Mucosa of stomach (tissue), 1 donor: ENCODE data around the gene MICAL3.

Experiments
- H3K27me3 ChIP-seq: one replicate; pipeline ENCODE4 v1.7.0; 2013; ENCODE audit warnings: mild to moderate bottlenecking, low read length; ENCODE audit not compliant: control insufficient read depth, insufficient read depth
- H3K36me3 ChIP-seq: one replicate; pipeline ENCODE4 v1.7.0; 2013; ENCODE audit warnings: low read length; ENCODE audit not compliant: control insufficient read depth, insufficient read depth
- H3K4me1 ChIP-seq: one replicate; pipeline ENCODE4 v1.7.0; 2013; ENCODE audit warnings: mild to moderate bottlenecking, low read length; ENCODE audit not compliant: control insufficient read depth, insufficient read depth
- H3K4me3 ChIP-seq: one replicate; pipeline ENCODE4 v1.7.0; 2013; ENCODE audit warnings: low read length
- H3K9ac ChIP-seq: one replicate; pipeline ENCODE4 v1.7.0; 2013; ENCODE audit warnings: mild to moderate bottlenecking, low read length, moderate library complexity
- H3K9me3 ChIP-seq: one replicate; pipeline ENCODE4 v1.7.0; 2013; ENCODE audit warnings: mild to moderate bottlenecking, low read length, moderate library complexity; ENCODE audit not compliant: control insufficient read depth
- donor health status: Pancreatic carcinoma.

Gene MICAL3

GRCh38 chr22:17807086-17807485 is 217.3 kb downstream of the MICAL3 start:
- Histone ChIP-seq H3K27me3 (no peaks in the 10 kb centered on the region), H3K4me1 (no peaks in the 10 kb centered on the region), H3K4me3 (no peak overlapping the region), H3K36me3 (no peaks in the 10 kb centered on the region), H3K9me3 (no peaks in the 10 kb centered on the region), H3K9ac (no peak overlapping the region)

DNA sequence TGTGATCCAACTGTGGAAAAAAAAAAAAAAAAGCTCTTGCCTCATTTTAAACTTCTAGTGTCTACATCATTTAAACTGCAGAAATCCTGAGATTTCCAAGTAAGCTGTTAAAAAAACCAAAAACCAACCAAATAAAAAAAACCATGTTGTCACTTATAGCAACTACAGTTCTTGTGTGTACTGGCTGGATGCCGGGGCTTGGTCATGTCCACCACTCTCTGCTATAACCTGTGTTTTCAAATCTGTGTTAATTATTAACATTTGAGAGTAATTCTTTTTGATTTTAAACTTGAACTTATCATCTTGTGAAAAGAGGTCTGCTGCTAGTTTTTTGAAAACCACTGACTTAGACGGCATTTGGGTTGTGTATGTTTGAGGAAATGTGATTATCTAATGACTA is 217.9 kb downstream of the MICAL3 start:
- Histone ChIP-seq H3K36me3 (no peaks in the 10 kb centered on the region), H3K27me3 (no peaks in the 10 kb centered on the region), H3K9ac (no peak overlapping the region), H3K4me3 (no peak overlapping the region), H3K4me1 (no peaks in the 10 kb centered on the region), H3K9me3 (no peaks in the 10 kb centered on the region)

GRCh38 chr22:17804331-17805080 is 219.9 kb downstream of the MICAL3 start:
- H3K4me1 ChIP-seq: no peaks in the 10 kb centered on the region
- no peaks in the 10 kb centered on the region for H3K27me3 ChIP-seq
- H3K36me3 ChIP-seq: no peaks in the 10 kb centered on the region
- H3K9ac ChIP-seq: no peak overlapping the region
- no peaks in the 10 kb centered on the region for H3K9me3 ChIP-seq
- H3K4me3 ChIP-seq: no peak overlapping the region

- no peaks in the 10 kb centered on the region for H3K27me3 ChIP-seq
Measured at GRCh38 chr22:17803609-17804270, 220.6 kb downstream of the MICAL3 start.

DNA sequence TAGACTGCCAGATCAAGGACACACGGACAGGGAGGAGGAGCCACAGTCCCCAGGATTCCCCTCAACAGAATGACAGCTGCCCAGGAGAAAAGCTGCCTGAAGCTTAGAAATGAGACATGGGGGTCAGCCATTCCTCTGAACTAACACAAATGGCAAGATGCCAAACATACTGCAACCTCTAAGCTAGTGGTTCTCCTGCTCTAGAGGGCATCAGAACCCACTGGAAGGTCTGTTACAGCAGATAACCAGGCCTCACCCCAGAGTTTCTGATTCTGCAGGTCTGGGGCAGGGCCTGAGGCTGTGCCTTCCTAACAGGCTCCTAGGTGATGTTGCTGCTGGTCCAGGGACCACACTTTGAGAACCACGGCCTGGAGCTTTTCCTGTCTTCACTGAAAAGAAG is 221.5 kb downstream of the MICAL3 start:
- H3K4me1 ChIP-seq: no peaks in the 10 kb centered on the region
- no peak overlapping the region for H3K4me3 ChIP-seq
- H3K27me3 ChIP-seq: no peaks in the 10 kb centered on the region
- H3K9ac ChIP-seq: no peak overlapping the region
- H3K9me3 ChIP-seq: no peaks in the 10 kb centered on the region
- no peaks in the 10 kb centered on the region for H3K36me3 ChIP-seq

More at GRCh38 chr22:17803609-17804270, 220.6 kb downstream of the MICAL3 start:
- H3K4me1 ChIP-seq: no peaks in the 10 kb centered on the region
- H3K4me3 ChIP-seq: no peak overlapping the region
- H3K9me3 ChIP-seq: no peaks in the 10 kb centered on the region
- no peaks in the 10 kb centered on the region for H3K36me3 ChIP-seq
- no peak overlapping the region for H3K9ac ChIP-seq

DNA sequence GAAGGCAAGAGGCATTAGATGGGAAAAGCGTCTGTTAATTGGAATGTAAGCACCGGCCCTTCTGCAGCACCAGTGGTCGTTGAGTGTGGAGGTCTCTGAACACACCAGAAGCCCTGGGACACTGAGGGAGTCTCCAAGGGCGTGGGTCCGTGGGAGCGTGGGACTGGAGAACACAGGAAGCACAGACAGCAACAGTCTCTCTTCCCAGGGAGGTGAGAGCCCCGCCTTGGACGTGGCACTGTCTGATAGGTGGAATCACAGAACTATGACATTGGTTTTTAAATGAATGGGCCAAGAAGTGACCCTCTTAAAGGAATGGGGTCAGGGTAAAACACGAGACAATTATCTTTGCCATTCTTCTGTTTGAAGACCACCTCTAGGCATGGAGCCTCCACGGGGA is 221.9 kb downstream of the MICAL3 start:
- no peaks in the 10 kb centered on the region for H3K36me3 ChIP-seq

GRCh38 chr22:17797721-17798559 is 226.4 kb downstream of the MICAL3 start:
- Histone ChIP-seq H3K27me3 (no peaks in the 10 kb centered on the region), H3K9me3 (no peaks in the 10 kb centered on the region), H3K9ac (no peak overlapping the region), H3K36me3 (no peaks in the 10 kb centered on the region), H3K4me3 (no peak overlapping the region), H3K4me1 (no peaks in the 10 kb centered on the region)

More for the DNA sequence above, 221.9 kb downstream of the MICAL3 start:
- Histone ChIP-seq H3K9ac (no peak overlapping the region), H3K4me3 (no peak overlapping the region), H3K4me1 (no peaks in the 10 kb centered on the region), H3K27me3 (no peaks in the 10 kb centered on the region), H3K9me3 (no peaks in the 10 kb centered on the region)

- H3K36me3 ChIP-seq: no peaks in the 10 kb centered on the region
- H3K9me3 ChIP-seq: no peaks in the 10 kb centered on the region
- no peak overlapping the region for H3K4me3 ChIP-seq
- no peaks in the 10 kb centered on the region for H3K27me3 ChIP-seq
- H3K9ac ChIP-seq: no peak overlapping the region
- no peaks in the 10 kb centered on the region for H3K4me1 ChIP-seq
Measured at GRCh38 chr22:17796695-17797094, 227.7 kb downstream of the MICAL3 start.

DNA sequence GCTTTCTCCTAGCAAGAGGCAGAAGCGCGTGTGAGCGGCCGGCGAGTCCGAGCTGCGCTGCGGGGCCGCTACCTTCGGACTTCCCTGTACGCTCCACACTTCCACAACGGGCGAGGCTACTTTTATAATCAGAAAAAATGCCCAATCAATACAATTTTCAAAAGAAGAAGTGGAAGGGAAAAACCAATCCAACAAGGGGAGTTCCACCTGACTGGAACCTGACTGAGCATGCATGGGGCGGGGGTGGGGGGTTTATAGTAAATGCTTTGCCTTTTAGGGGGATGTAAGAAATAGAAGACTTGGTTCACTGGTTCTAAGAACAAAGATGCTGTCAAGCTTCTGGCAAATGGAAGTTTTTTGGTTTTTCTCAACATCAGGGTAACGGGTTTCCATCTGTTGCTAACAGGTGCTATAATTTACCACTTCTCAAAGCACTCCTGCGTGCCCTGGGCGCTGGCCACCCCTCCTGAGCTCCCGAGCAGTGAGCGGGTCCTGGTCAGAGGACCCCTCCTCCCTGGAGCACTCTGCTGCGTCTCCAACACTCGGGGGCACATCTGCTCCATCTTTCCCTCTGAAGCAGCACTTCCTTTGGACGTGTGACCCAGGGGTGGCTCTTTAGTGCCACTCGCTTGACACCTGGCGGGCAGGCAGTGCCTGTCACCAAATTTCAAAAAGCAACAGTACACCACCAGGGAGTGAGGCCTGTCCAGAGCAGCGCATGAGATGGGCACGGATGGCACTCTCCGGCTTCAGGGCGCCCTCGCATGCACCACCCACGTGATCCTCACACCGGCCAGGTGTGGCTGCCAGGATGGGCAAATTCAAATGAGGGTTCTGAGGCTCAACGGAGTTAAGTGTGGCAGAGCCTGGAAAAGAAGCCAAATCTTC is 228.5 kb downstream of the MICAL3 start:
- H3K36me3 ChIP-seq: no peaks in the 10 kb centered on the region
- H3K4me3 ChIP-seq: no peak overlapping the region
- no peaks in the 10 kb centered on the region for H3K27me3 ChIP-seq
- H3K9ac ChIP-seq: no peak overlapping the region
- no peaks in the 10 kb centered on the region for H3K4me1 ChIP-seq
- H3K9me3 ChIP-seq: no peaks in the 10 kb centered on the region

- Histone ChIP-seq H3K36me3 (no peaks in the 10 kb centered on the region), H3K4me3 (no peak overlapping the region), H3K9ac (no peak overlapping the region), H3K9me3 (no peaks in the 10 kb centered on the region), H3K27me3 (no peaks in the 10 kb centered on the region), H3K4me1 (no peaks in the 10 kb centered on the region)
Measured at GRCh38 chr22:17794726-17795542, 229.4 kb downstream of the MICAL3 start.
